Testis (tissue), 2 donors: ENCODE measurements around the gene ACTR1A.
"Not testable (repeated sequence)": the region's sequence is repeated elsewhere in the genome, so short reads cannot be mapped to it uniquely, and the experiment has no call there.

Experiments
- CTCF ChIP-seq, 3 experiments: fragments of 450-650 bp in 2 of 3; fragments of 200-600 bp in 1 of 3; sonication (generic) in 1 of 3; IDR thresholded peaks; one replicate each; pipeline ENCODE4 v1.5.1; 2016 to 2019; ENCODE audit warnings: antibody characterized with exemption in 3 of 3, mild to moderate bottlenecking in 2 of 3, moderate library complexity in 1 of 3
- POLR2A ChIP-seq: fragments of 450-650 bp; IDR thresholded peaks from one replicate; pipeline ENCODE4 v1.6.1; 2017; ENCODE audit warnings: antibody characterized with exemption, mild to moderate bottlenecking, moderate library complexity

DNA sequence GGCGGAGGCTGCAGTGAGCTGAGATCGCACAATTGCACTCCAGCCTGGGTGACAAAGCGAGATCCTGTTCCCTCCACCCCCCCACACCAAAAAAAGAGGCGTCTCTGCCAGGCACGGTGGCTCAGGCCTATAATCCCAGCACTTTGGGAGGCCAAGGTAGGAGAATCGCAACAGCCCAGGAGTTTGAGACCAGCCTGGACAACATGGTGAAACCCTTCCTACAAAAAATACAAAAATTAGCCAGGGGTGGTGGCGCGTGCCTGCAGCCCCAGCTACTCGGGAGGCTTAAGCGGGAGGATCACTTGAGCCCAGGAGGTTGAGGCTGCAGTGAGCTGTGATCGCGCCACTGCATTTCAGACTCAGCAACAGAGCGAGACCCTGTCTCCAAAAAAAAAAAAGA is 1.8 kb downstream of the ACTR1A start:
- TF ChIP-seq CTCF (IDR thresholded peaks at IDR 0.05); POLR2A: not testable (repeated sequence)
